ENCODE results near the gene METTL18. TPM values are rescaled to one million over a fixed set of nuclear protein-coding genes. Genes with fewer than 3 reads are reported as not detected.

METTL18 gene
- total RNA-seq, 4 donors from 2014 or later: 1.2 to 5.5 (median 2.3) TPM

GRCh38 chr1:169779970-169780369 lies 14.7 kb downstream of the METTL18 start:
- H3K27me3 ChIP-seq: no peaks in the 10 kb centered on the region
- no peak for TF ChIP-seq CTCF (IDR thresholded peaks at IDR 0.05)
- TF ChIP-seq EP300 (IDR thresholded peaks at IDR 0.05): no peak
- no peak for TF ChIP-seq POLR2AphosphoS5 (IDR thresholded peaks at IDR 0.05)
- TF ChIP-seq POLR2A (IDR thresholded peaks at IDR 0.05): no peak

GRCh38 chr1:169779150-169779549 lies 15.6 kb downstream of the METTL18 start:
- TF ChIP-seq POLR2AphosphoS5 (IDR thresholded peaks at IDR 0.05): no peak
- TF ChIP-seq CTCF (IDR thresholded peaks at IDR 0.05): no peak
- no peak for TF ChIP-seq EP300 (IDR thresholded peaks at IDR 0.05)
- TF ChIP-seq POLR2A (IDR thresholded peaks at IDR 0.05): no peak
- Histone ChIP-seq H3K27me3 (no peaks in the 10 kb centered on the region), H3K36me3 (no peaks in the 10 kb centered on the region), H3K4me3 (no peak overlapping the region), H3K27ac (no peak overlapping the region), H3K9me3 (no peaks in the 10 kb centered on the region), H3K4me1 (no peaks in the 10 kb centered on the region)
- DNase-seq (ENCODE audit: low spot score in 2 of 2): no peak

More at GRCh38 chr1:169779970-169780369, 14.7 kb downstream of the METTL18 start:
- Histone ChIP-seq H3K4me1 (no peaks in the 10 kb centered on the region), H3K9me3 (no peaks in the 10 kb centered on the region), H3K36me3 (no peaks in the 10 kb centered on the region), H3K4me3 (no peak overlapping the region), H3K27ac (no peak overlapping the region)
- DNase-seq (ENCODE audit: low spot score in 2 of 2): no peak
- 51% methylated on average over 4 of the region's 4 CpGs for WGBS

- 37% methylated on average over 3 of the region's 3 CpGs for WGBS
- no peak for DNase-seq (ENCODE audit: low spot score in 2 of 2)
- H3K36me3 ChIP-seq: no peaks in the 10 kb centered on the region
Observed at GRCh38 chr1:169776440-169776839, 18.3 kb downstream of the METTL18 start.

GRCh38 chr1:169768161-169768560 lies 26.5 kb downstream of the METTL18 start:
- WGBS: 94% methylated on average over 2 of the region's 2 CpGs
- H3K36me3 ChIP-seq: no peaks in the 10 kb centered on the region
- H3K4me1 ChIP-seq: no peaks in the 10 kb centered on the region
- H3K27ac ChIP-seq: no peak overlapping the region
- DNase-seq (ENCODE audit: low spot score in 2 of 2): no peak
- H3K4me3 ChIP-seq: no peak overlapping the region
- H3K27me3 ChIP-seq: no peaks in the 10 kb centered on the region
- H3K9me3 ChIP-seq: no peaks in the 10 kb centered on the region
- TF ChIP-seq POLR2A (IDR thresholded peaks at IDR 0.05): no peak
- TF ChIP-seq POLR2AphosphoS5 (IDR thresholded peaks at IDR 0.05): no peak
- TF ChIP-seq CTCF (IDR thresholded peaks at IDR 0.05): no peak
- TF ChIP-seq EP300 (IDR thresholded peaks at IDR 0.05): no peak

More at GRCh38 chr1:169776440-169776839, 18.3 kb downstream of the METTL18 start:
- no peaks in the 10 kb centered on the region for H3K27me3 ChIP-seq
- H3K27ac ChIP-seq: no peak overlapping the region
- no peak overlapping the region for H3K4me3 ChIP-seq
- no peaks in the 10 kb centered on the region for H3K9me3 ChIP-seq
- no peaks in the 10 kb centered on the region for H3K4me1 ChIP-seq
- TF ChIP-seq POLR2AphosphoS5 (IDR thresholded peaks at IDR 0.05) (no peak), EP300 (IDR thresholded peaks at IDR 0.05) (no peak), POLR2A (IDR thresholded peaks at IDR 0.05) (no peak), CTCF (IDR thresholded peaks at IDR 0.05) (no peak)

- no peak overlapping the region for H3K27ac ChIP-seq
- H3K36me3 ChIP-seq: no peaks in the 10 kb centered on the region
- H3K4me3 ChIP-seq: no peak overlapping the region
- no peaks in the 10 kb centered on the region for H3K4me1 ChIP-seq
- WGBS: 83% methylated on average over 7 of the region's 7 CpGs
- H3K9me3 ChIP-seq: no peaks in the 10 kb centered on the region
- no peak for DNase-seq (ENCODE audit: low spot score in 2 of 2)
- H3K27me3 ChIP-seq: no peaks in the 10 kb centered on the region
- TF ChIP-seq POLR2A (IDR thresholded peaks at IDR 0.05) (no peak), POLR2AphosphoS5 (IDR thresholded peaks at IDR 0.05) (no peak), CTCF (IDR thresholded peaks at IDR 0.05) (no peak), EP300 (IDR thresholded peaks at IDR 0.05) (no peak)
Observed at GRCh38 chr1:169765580-169766331, 29.0 kb downstream of the METTL18 start.
